Activated T-helper 17 cell treated with anti-CD3 and anti-CD28 coated beads, Interleukin-2, amount 50 U/mL, for 72 hours (primary cell): ENCODE data around the gene RGS6. TPM values are rescaled to one million over a fixed set of nuclear protein-coding genes. Genes with fewer than 3 reads are reported as not detected.

Experiments
- ATAC-seq: fragments of 150-1000 bp; cut with Tn5 transposase; replicated peaks from 2 replicates; pipeline ENCODE4 v1.10.0; 2021; ENCODE audit warnings: mild to moderate bottlenecking, moderate library complexity
- H3K27ac Mint-ChIP-seq: one replicate; pipeline ENCODE4 v1.8.0; 2022; ENCODE audit warnings: mixed read lengths
- H3K27me3 Mint-ChIP-seq: one replicate; pipeline ENCODE4 v1.8.0; 2022; ENCODE audit warnings: mixed read lengths
- H3K36me3 Mint-ChIP-seq: one replicate; pipeline ENCODE4 v1.8.0; 2022; ENCODE audit warnings: low read depth, mild to moderate bottlenecking, mixed read lengths
- H3K4me1 Mint-ChIP-seq: one replicate; pipeline ENCODE4 v1.8.0; 2022; ENCODE audit warnings: mixed read lengths
- H3K4me3 Mint-ChIP-seq: one replicate; pipeline ENCODE4 v1.8.0; 2022; ENCODE audit warnings: mild to moderate bottlenecking, mixed read lengths
- H3K9me3 Mint-ChIP-seq: one replicate; pipeline ENCODE4 v1.8.0; 2022; ENCODE audit warnings: mixed read lengths
- total RNA-seq, 2 donors: library from RNA; stranded (reverse); gene quantifications; one replicate each; pipeline ENCODE4 v1.2.3, GENCODE V29; 2022

The RGS6 gene
- total RNA-seq, 2 donors from 2014 or later = 1.5 to 1.6 TPM

- ATAC-seq = no peak
- Mint-ChIP-seq H3K27ac (no peak overlapping the region), H3K4me3 (no peak overlapping the region), H3K9me3 (no peaks in the 10 kb centered on the region), H3K4me1 (no peaks in the 10 kb centered on the region), H3K36me3 (no peaks in the 10 kb centered on the region), H3K27me3 (peaks cover 18% of the 10 kb centered on the region)
Measured at GRCh38 chr14:72604133-72604532, 671.9 kb downstream of the RGS6 start.

- Mint-ChIP-seq H3K9me3 (no peaks in the 10 kb centered on the region), H3K27ac (no peak overlapping the region), H3K4me1 (no peaks in the 10 kb centered on the region), H3K36me3 (no peaks in the 10 kb centered on the region), H3K4me3 (no peak overlapping the region), H3K27me3 (peaks cover 12% of the 10 kb centered on the region)
- no peak for ATAC-seq
Measured at GRCh38 chr14:72605096-72605920, 673.1 kb downstream of the RGS6 start.

GRCh38 chr14:72605921-72606220 lies 673.6 kb downstream of the RGS6 start:
- H3K4me1 Mint-ChIP-seq = no peaks in the 10 kb centered on the region
- H3K4me3 Mint-ChIP-seq = no peak overlapping the region

GRCh38 chr14:72606879-72607278 lies 674.6 kb downstream of the RGS6 start:
- Mint-ChIP-seq H3K27ac (no peak overlapping the region), H3K4me3 (no peak overlapping the region), H3K36me3 (no peaks in the 10 kb centered on the region), H3K27me3 (peaks cover 4% of the 10 kb centered on the region), H3K4me1 (no peaks in the 10 kb centered on the region), H3K9me3 (no peaks in the 10 kb centered on the region)
- ATAC-seq = no peak

More at GRCh38 chr14:72605921-72606220, 673.6 kb downstream of the RGS6 start:
- H3K27me3 Mint-ChIP-seq = peaks cover 9% of the 10 kb centered on the region
- no peaks in the 10 kb centered on the region for H3K9me3 Mint-ChIP-seq
- H3K27ac Mint-ChIP-seq = no peak overlapping the region
- H3K36me3 Mint-ChIP-seq = no peaks in the 10 kb centered on the region
- no peak for ATAC-seq

- Mint-ChIP-seq H3K27me3 (peaks cover 4% of the 10 kb centered on the region), H3K36me3 (no peaks in the 10 kb centered on the region), H3K27ac (no peak overlapping the region), H3K9me3 (no peaks in the 10 kb centered on the region), H3K4me1 (no peaks in the 10 kb centered on the region), H3K4me3 (no peak overlapping the region)
- no peak for ATAC-seq
Measured at GRCh38 chr14:72607386-72608130, 675.3 kb downstream of the RGS6 start.

- Mint-ChIP-seq H3K27me3 (peaks cover 4% of the 10 kb centered on the region), H3K4me3 (no peak overlapping the region), H3K4me1 (no peaks in the 10 kb centered on the region), H3K27ac (no peak overlapping the region), H3K36me3 (no peaks in the 10 kb centered on the region), H3K9me3 (no peaks in the 10 kb centered on the region)
- no peak for ATAC-seq
Measured at GRCh38 chr14:72608391-72609204, 676.4 kb downstream of the RGS6 start.

- Mint-ChIP-seq H3K27ac (no peak overlapping the region), H3K27me3 (peaks cover 3% of the 10 kb centered on the region), H3K4me3 (no peak overlapping the region), H3K36me3 (no peaks in the 10 kb centered on the region), H3K4me1 (no peaks in the 10 kb centered on the region), H3K9me3 (no peaks in the 10 kb centered on the region)
- ATAC-seq = no peak
Measured at GRCh38 chr14:72609205-72609916, 677.1 kb downstream of the RGS6 start.

GRCh38 chr14:72610096-72610830 lies 678.0 kb downstream of the RGS6 start:
- Mint-ChIP-seq H3K9me3 (no peaks in the 10 kb centered on the region), H3K4me1 (no peaks in the 10 kb centered on the region), H3K4me3 (no peak overlapping the region), H3K36me3 (no peaks in the 10 kb centered on the region), H3K27me3 (no peaks in the 10 kb centered on the region), H3K27ac (no peak overlapping the region)
- ATAC-seq = no peak

- no peaks in the 10 kb centered on the region for H3K9me3 Mint-ChIP-seq
- H3K27me3 Mint-ChIP-seq = no peaks in the 10 kb centered on the region
- no peak overlapping the region for H3K4me3 Mint-ChIP-seq
- ATAC-seq = no peak
- no peak overlapping the region for H3K27ac Mint-ChIP-seq
- H3K4me1 Mint-ChIP-seq = no peaks in the 10 kb centered on the region
- H3K36me3 Mint-ChIP-seq = no peaks in the 10 kb centered on the region
Measured at GRCh38 chr14:72610831-72611200, 678.6 kb downstream of the RGS6 start.

GRCh38 chr14:72611506-72611905 lies 679.3 kb downstream of the RGS6 start:
- Mint-ChIP-seq H3K4me3 (no peak overlapping the region), H3K27me3 (no peaks in the 10 kb centered on the region), H3K27ac (no peak overlapping the region)

GRCh38 chr14:72612041-72612440 lies 679.8 kb downstream of the RGS6 start:
- Mint-ChIP-seq H3K36me3 (no peaks in the 10 kb centered on the region), H3K27me3 (no peaks in the 10 kb centered on the region), H3K4me1 (no peaks in the 10 kb centered on the region), H3K27ac (no peak overlapping the region), H3K4me3 (no peak overlapping the region), H3K9me3 (no peaks in the 10 kb centered on the region)
- ATAC-seq = no peak

More at GRCh38 chr14:72611506-72611905, 679.3 kb downstream of the RGS6 start:
- no peaks in the 10 kb centered on the region for H3K9me3 Mint-ChIP-seq
- H3K4me1 Mint-ChIP-seq = no peaks in the 10 kb centered on the region
- no peaks in the 10 kb centered on the region for H3K36me3 Mint-ChIP-seq
- no peak for ATAC-seq

- no peak for ATAC-seq
- no peaks in the 10 kb centered on the region for H3K4me1 Mint-ChIP-seq
- H3K36me3 Mint-ChIP-seq = no peaks in the 10 kb centered on the region
- no peaks in the 10 kb centered on the region for H3K27me3 Mint-ChIP-seq
- H3K27ac Mint-ChIP-seq = no peak overlapping the region
- no peak overlapping the region for H3K4me3 Mint-ChIP-seq
- H3K9me3 Mint-ChIP-seq = no peaks in the 10 kb centered on the region
Measured at GRCh38 chr14:72613231-72613974, 681.2 kb downstream of the RGS6 start.

- H3K9me3 Mint-ChIP-seq = no peaks in the 10 kb centered on the region
- no peaks in the 10 kb centered on the region for H3K4me1 Mint-ChIP-seq
- H3K27me3 Mint-ChIP-seq = no peaks in the 10 kb centered on the region
- no peak overlapping the region for H3K27ac Mint-ChIP-seq
- H3K36me3 Mint-ChIP-seq = no peaks in the 10 kb centered on the region
- H3K4me3 Mint-ChIP-seq = no peak overlapping the region
- no peak for ATAC-seq
Measured at GRCh38 chr14:72613975-72614319, 681.7 kb downstream of the RGS6 start.
